GM10248 (cell line): Measurements from ENCODE around the gene KCNA5.
A peak's percentile ranks its signal among the peaks of the same experiment; 100 is the strongest.

ENCODE experiments used
- CTCF ChIA-PET: fragments of 300-600 bp; sonication (Branson Sonifier 250); formaldehyde crosslinking; extraction: SDS; loops from one replicate; lab custom pipeline; 2021; ENCODE audit warnings: antibody characterized with exemption; lab: Yijun Ruan, JAX
- POLR2A ChIA-PET: fragments of 350-650 bp; sonication (Branson Sonifier 250); formaldehyde crosslinking; extraction: SDS; loops from one replicate; lab custom pipeline; 2020; ENCODE audit warnings: antibody characterized with exemption; lab: Yijun Ruan, JAX
- DNase-seq: peaks from one replicate; pipeline ENCODE4 v3.0.0; 2012; ENCODE audit errors: extremely low spot score
- CTCF ChIP-seq: IDR thresholded peaks from 2 replicates; pipeline ENCODE4 v1.5.1; 2012; ENCODE audit warnings: mild to moderate bottlenecking, low read depth; ENCODE audit errors: extremely low read depth, missing control alignments, control extremely low read depth

Gene KCNA5

GRCh38 chr12:5050542-5050941, 6.9 kb downstream of the KCNA5 start:
- TF ChIP-seq CTCF, result no peak
- DNase-seq, result no peak
- POLR2A ChIA-PET, result no interaction called here
- CTCF ChIA-PET, result interaction anchor here (0.7 to 2.5 kb wide), 6 partner anchors 10 to 53 kb away, joined by 3 to 19 read pairs (median 4); no protein-coding TSS in a partner anchor

DNA sequence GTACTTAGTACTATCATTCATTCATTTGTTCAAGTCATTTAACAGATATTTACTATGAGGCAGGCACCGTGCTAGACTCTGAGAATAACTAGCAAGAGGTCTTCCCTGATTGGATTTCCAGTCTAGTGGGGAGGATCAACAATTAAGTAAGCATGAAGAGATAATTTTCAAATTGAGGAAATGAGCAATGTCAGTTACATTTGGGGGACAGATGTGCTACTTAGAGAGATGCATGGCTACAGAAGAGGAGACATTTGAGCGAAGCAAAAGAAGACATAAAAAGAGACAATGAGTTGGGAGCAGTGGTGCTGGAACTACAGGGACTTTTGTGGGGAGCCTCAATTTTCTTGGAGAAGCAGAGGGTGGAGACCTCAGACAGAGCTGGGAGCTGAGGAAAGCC, 7.7 kb downstream of the KCNA5 start:
- ChIA-PET CTCF (interaction anchor here (0.9 to 2.5 kb wide), 3 partner anchors 9 to 29 kb away, joined by 3 to 19 read pairs (median 4); no protein-coding TSS in a partner anchor), POLR2A (no interaction called here)

DNA sequence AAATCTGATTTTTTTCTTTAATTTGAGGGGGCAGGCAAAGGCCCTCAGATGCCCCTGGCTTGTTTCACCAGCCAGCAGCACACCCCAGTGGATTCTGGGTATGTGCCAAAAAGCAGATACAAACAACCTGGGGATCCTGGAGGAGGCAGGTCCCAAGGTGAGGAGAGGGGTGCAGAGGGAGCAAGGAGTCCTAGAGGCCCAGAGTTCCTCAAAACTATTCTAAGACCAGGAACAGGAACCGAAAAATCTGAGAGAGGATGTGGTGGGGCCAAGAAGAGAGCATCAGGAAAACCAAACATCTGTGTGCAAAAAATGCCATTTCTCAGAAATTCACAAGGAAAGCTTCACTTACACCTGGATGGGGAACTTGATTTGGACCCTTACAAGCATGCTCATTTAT, 8.2 kb downstream of the KCNA5 start:
- ChIA-PET POLR2A (no interaction called here), CTCF (interaction anchor here (0.9 to 1.4 kb wide), 3 partner anchors 11 to 29 kb away, joined by 3 to 4 read pairs (median 3); no protein-coding TSS in a partner anchor)
- DNase-seq, result no peak
- no peak for TF ChIP-seq CTCF

More for the DNA sequence above, 7.7 kb downstream of the KCNA5 start:
- no peak for TF ChIP-seq CTCF
- no peak for DNase-seq

DNA sequence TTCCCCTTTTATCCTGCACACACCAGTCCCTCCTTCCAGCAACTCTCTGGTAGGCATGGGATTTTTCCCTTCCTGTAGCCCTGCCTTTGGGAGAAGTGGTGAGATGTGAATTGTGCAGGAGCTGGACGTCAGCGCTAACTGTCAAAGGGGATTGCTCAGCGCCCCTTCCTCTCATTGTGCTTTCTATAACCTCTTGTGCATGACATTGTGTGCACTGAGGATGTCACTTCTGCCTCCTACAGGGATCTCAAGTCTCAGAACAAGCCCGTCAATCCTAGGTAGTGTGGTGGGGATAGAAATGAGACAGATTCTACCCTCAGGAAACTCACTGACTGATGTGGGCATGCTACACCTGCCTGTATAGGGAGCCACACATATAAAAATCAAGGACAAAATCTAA, 8.7 kb downstream of the KCNA5 start:
- ChIA-PET CTCF (interaction anchor here (0.9 to 5.8 kb wide), 4 partner anchors 10 to 195 kb away, joined by 3 to 27 read pairs (median 4); no protein-coding TSS in a partner anchor), POLR2A (no interaction called here)
- DNase-seq, result no peak
- no peak for TF ChIP-seq CTCF

GRCh38 chr12:5059358-5059757, 15.7 kb downstream of the KCNA5 start:
- ChIA-PET POLR2A (interaction anchor here (0.5 kb wide), 1 partner anchor 418 kb away, joined by 3 read pairs; no protein-coding TSS in a partner anchor), CTCF (interaction anchor here (1.0 to 3.2 kb wide), 10 partner anchors 8 to 204 kb away, joined by 3 to 19 read pairs (median 5); no protein-coding TSS in a partner anchor)
- peak; percentile 41 for DNase-seq
- no peak for TF ChIP-seq CTCF

DNA sequence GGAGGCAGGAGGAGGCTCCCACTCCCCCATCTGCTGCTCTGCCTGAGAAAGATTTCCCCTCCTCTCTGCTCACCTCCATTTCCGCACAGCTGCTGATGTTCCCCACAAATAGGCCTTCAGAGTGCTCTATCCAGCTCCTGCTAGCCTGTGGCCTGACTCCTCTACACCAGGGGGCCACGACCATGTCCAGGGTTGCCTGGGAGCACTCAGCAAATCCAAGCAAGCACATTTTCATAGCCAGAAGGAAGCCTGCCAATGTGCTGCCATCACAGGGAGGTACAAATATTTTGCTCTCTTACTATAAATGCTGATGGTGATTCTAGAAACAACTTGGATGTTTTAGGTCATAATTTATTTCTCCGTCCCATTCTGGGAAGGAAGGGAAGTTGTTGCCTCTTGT, 17.3 kb downstream of the KCNA5 start:
- CTCF ChIA-PET, result interaction anchor here (1.2 to 3.2 kb wide), 7 partner anchors 8 to 206 kb away, joined by 3 to 19 read pairs (median 7); no protein-coding TSS in a partner anchor

More for the DNA sequence above, 17.3 kb downstream of the KCNA5 start:
- POLR2A ChIA-PET, result no interaction called here
- TF ChIP-seq CTCF, result no peak
- DNase-seq, result no peak
